Inflammatory macrophage (primary cell): Measurements from ENCODE around the gene TXNL4A.
A peak's percentile ranks its signal among the peaks of the same experiment; 100 is the strongest.

Experiments used
- DNase-seq, 2 donors: peaks; one replicate each; pipeline ENCODE4 v3.0.0-alpha.2; 2020 to 2022

Gene TXNL4A

GRCh38 chr18:79934311-79935097 lies 53.9 kb downstream of the TXNL4A start:
- DNase-seq = peak; percentile 54 to 72

- DNase-seq = no peak
Observed at GRCh38 chr18:79933765-79934164, 54.6 kb downstream of the TXNL4A start.

- DNase-seq = no peak
Observed at GRCh38 chr18:79932907-79933306, 55.5 kb downstream of the TXNL4A start.

- DNase-seq = no peak
Observed at GRCh38 chr18:79931475-79931874, 56.9 kb downstream of the TXNL4A start.

- no peak for DNase-seq
Observed at GRCh38 chr18:79930020-79930642, 58.2 kb downstream of the TXNL4A start.

GRCh38 chr18:79928563-79928960 lies 59.8 kb downstream of the TXNL4A start:
- no peak for DNase-seq

- DNase-seq = no peak
Observed at GRCh38 chr18:79927607-79928562, 60.5 kb downstream of the TXNL4A start.

GRCh38 chr18:79926715-79927606 lies 61.4 kb downstream of the TXNL4A start:
- no peak for DNase-seq

GRCh38 chr18:79926306-79926705 lies 62.1 kb downstream of the TXNL4A start:
- DNase-seq = no peak

- no peak for DNase-seq
Observed at GRCh38 chr18:79924814-79925731, 63.3 kb downstream of the TXNL4A start.

- no peak for DNase-seq
Observed at GRCh38 chr18:79923896-79924585, 64.3 kb downstream of the TXNL4A start.

GRCh38 chr18:79922971-79923411 lies 65.4 kb downstream of the TXNL4A start:
- DNase-seq = no peak

- DNase-seq = no peak
Observed at GRCh38 chr18:79921984-79922965, 66.1 kb downstream of the TXNL4A start.
